ENCODE data around the gene CEP128. TPM values are rescaled to one million over a fixed set of nuclear protein-coding genes. Genes with fewer than 3 reads are reported as not detected.

The CEP128 gene
- total and polyA plus RNA-seq, 2 experiments from 2014 or later = 7.6 to 17.6 TPM

- TF ChIP-seq ETS1 (IDR thresholded peaks at IDR 0.05) (no peak), EZH2 (IDR thresholded peaks at IDR 0.05; ENCODE audit: low read depth, unreplicated experiment) (no peak)
These were observed 32.5 kb upstream of the CEP128 start (continued) for GRCh38 chr14:80973931-80974641.

GRCh38 chr14:80965037-80965436, 23.5 kb upstream of the CEP128 start:
- Histone ChIP-seq H3K27ac (ENCODE audit: low read depth) (no peak overlapping the region), H2AFZ (peak overlapping the region; percentile 3; the same call in 1 of the 2 replicates), H3K27me3 (ENCODE audit: insufficient read depth) (no peaks in the 10 kb centered on the region), H3K36me3 (ENCODE audit: insufficient read depth) (no peaks in the 10 kb centered on the region), H3F3A (replicated peaks; ENCODE audit: low read depth) (no peaks in the 10 kb centered on the region), H3K4me2 (no peak overlapping the region), H3K4me3 (no peak overlapping the region), H3K79me2 (replicated peaks; ENCODE audit: insufficient read depth) (no peaks in the 10 kb centered on the region), H3K4me1 (ENCODE audit: insufficient read depth) (no peaks in the 10 kb centered on the region), H4K20me1 (replicated peaks; ENCODE audit: insufficient read depth) (no peaks in the 10 kb centered on the region), H3K9me2 (ENCODE audit: insufficient read depth) (0 out of 2 replicates have a peak, but pooled peaks cover 3% of the 10 kb centered on the region)
- Mint-ChIP-seq H3K4me3 (no peak overlapping the region), H3K4me1 (peaks cover 4% of the 10 kb centered on the region; the same call in 2 of the 3 replicates), H3K27me3 (ENCODE audit: insufficient read depth, low read depth, poor library complexity) (no peaks in the 10 kb centered on the region), H3K27ac (no peak overlapping the region), H3K36me3 (ENCODE audit: low read depth) (no peaks in the 10 kb centered on the region), H3K9me3 (no peaks in the 10 kb centered on the region)
- no peak for TF ChIP-seq REST (IDR thresholded peaks at IDR 0.05; ENCODE audit: unreplicated experiment)
- TF ChIP-seq ZNF462 (CRISPR knock-in tag; IDR thresholded peaks at IDR 0.05) = no peak
- TF ChIP-seq ZNF331 (CRISPR knock-in tag; IDR thresholded peaks at IDR 0.05; ENCODE audit: low read depth) = no peak
- ATAC-seq (no peak), DNase-seq (ENCODE audit: low spot score) (no peak)
